Activated CD8-positive, alpha-beta memory T cell treated with anti-CD3 and anti-CD28 coated beads for 1 hour (primary cell): ENCODE data around the gene SFXN1.
A peak's percentile ranks its signal among the peaks of the same experiment; 100 is the strongest.
"Not testable (repeated sequence)": the region's sequence is repeated elsewhere in the genome, so short reads cannot be mapped to it uniquely, and the experiment has no call there.

Source experiments
- DNase-seq, 2 donors: peaks; one replicate each; pipeline ENCODE4 v3.0.0-alpha.2; 2020; ENCODE audit warnings: low read depth in 1 of 2; ENCODE audit errors: extremely low read depth in 1 of 2

Gene SFXN1

GRCh38 chr5:175493260-175493659 is 14.9 kb downstream of the SFXN1 start:
- DNase-seq, result no peak

GRCh38 chr5:175493726-175494125 is 15.4 kb downstream of the SFXN1 start:
- DNase-seq, result no peak

DNA sequence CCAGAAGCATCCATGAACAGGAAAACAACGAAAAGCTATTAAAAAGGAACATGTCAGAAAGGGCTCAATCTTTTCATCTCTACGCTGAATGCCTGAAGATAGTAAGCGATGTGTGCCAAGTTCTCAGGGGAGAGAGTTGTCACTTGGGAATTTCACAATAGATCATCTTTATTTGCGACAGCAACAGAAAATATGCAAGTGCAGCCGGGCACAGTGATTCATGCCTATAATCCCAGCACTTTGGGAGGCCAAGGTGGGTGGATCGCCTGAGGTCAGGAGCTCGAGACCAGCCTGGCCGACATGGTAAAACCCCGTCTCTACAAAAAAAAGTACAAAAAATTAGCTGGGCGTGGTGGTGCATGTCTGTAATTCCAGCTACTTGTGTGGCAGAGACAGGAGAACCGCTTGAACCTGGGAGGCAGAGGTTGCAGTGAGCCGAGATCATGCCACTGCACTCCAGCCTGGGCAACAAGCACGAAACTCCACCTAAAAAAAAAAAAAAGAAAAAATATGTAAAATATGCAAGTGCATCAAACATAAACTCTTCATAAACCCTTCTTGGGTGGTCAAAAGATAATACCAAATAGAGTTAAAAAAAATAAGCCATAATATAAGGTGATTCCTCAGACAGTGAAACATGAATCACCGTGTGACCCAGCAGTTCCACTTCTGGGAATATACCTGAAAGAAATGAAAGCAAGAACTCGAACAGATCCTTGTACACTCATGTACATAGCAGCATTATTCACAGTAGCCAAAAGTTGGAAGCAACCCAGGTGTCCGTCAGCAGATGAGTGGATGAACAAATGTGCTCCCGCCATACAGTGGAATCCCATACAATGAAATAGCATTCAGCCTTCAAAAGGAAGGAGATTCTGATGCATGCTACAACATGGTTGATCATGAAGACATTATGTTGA is 16.2 kb downstream of the SFXN1 start:
- no peak for DNase-seq

DNA sequence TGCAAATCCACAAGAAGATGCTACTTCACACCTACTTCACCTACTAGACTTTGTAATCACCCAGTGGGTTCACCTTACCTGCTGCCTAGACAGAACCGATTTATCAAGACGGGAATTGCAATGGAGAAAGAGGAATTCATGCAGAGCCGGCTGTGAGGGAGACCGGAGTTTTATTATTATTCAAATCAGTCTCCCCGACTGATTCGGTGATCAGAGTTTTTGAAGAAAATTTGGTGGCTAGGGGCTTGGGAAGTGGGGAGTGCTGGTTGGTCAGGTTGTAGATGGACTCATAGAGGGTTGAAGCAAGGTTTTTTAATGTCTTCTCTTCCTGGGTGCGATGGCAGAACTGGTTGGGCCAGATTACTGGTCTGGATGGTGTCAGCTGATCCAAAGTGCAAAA is 23.4 kb downstream of the SFXN1 start:
- DNase-seq, result no peak

- peak in 1 of 2 donors; percentile 16 for DNase-seq
Measured at GRCh38 chr5:175507671-175508070, 29.3 kb downstream of the SFXN1 start.

GRCh38 chr5:175508896-175509295 is 30.5 kb downstream of the SFXN1 start:
- DNase-seq, result no peak

DNA sequence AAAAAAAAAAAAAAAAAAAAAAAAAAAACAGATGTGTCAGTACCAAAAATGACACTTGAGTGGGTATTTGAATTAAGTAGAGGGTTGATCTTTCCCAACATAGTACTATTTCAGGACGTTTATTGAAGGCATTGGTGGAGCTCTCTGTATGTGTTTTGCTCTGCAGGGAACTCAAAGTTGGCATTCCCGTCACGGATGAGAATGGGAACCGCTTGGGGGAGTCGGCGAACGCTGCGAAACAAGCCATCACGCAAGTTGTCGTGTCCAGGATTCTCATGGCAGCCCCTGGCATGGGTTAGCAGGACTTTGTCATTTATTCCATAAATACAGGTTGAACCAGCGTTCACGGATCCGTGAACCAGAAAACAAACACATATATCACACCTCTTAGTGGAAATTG is 34.9 kb downstream of the SFXN1 start:
- DNase-seq, result no peak

DNA sequence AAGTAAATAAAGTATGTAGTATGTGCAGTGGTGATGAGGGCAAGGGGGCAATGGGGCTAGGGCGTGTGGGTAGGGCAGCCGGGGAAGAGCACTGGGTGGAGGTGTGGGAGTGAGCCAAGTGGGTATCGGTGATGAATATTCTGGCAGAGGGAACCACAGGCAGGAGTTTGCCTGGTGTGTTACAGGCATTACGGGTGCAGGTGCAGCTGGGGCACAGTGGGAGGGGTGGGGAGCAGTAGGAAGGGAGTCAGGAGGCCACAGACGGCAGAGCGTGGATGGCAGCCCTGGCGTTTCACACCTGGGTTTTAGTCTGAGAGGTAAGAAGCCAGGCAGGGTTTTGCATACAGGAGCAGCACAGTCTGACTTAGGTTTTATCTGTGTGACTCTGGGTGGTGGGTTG is 35.4 kb downstream of the SFXN1 start:
- DNase-seq, result no peak

DNA sequence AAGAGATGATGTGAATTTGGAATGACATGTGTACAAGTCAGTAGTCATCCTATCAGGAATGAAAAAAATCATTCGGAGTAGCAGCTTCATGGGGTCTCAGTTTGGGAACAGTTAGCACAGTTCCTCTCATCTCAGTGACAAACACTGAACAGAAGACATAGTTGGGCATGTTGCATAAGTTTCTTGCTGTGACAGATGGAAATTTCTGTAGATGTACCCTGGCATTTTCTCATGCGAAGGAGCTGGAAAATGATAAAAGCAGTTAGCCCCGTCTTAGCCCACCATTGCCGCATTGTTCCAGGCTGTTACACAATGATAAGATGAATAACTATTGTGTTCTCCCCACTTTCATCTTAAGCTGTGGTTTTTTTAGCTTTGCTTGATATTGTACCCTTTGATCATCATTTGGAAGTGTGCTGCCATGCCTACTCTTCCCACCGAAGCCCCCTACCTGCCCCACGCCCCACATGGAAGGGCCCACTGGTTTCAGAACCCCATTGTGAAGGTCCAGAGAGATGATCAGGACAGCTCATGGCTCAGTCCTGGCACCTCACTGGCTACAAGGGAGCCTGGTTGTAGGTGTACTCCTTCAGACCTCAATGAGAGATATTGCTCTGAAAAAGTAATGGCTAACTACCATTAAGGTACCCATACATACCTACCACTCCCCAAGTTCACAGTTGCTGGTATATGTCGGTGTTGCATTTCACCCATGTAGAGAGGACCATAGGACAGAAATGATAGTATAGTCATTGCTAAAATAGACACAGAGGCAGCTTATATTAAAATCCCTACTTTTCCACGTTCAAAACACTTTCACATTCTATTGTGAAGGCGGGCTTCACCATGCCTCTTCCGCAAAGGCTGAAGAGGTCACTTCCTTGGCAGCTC is 38.8 kb downstream of the SFXN1 start:
- DNase-seq, result no peak

GRCh38 chr5:175517824-175518450 is 39.6 kb downstream of the SFXN1 start:
- peak; percentile 54 to 60 for DNase-seq

GRCh38 chr5:175519006-175519405 is 40.6 kb downstream of the SFXN1 start:
- DNase-seq, result no peak

DNA sequence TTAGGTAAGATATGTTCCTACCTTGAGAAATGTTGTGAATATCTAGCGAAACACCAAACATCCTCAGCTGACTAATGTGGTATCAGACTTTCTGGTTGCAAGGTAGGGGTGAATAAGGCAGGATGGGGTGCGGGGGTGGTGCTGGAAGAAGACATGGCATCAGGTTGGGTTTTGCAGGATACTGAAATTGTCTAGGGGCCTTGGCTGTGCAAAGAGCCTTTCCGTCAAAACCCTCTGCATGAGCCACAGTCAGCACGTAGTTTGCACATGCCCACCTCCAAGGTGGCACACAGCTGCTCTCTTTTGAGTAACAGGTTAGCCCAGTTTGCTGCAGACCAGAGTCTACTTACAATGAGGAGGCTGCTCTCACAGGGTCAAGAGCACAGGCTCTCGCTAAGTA is 42.0 kb downstream of the SFXN1 start:
- no peak for DNase-seq

GRCh38 chr5:175520873-175521272 is 42.5 kb downstream of the SFXN1 start:
- no peak for DNase-seq

DNA sequence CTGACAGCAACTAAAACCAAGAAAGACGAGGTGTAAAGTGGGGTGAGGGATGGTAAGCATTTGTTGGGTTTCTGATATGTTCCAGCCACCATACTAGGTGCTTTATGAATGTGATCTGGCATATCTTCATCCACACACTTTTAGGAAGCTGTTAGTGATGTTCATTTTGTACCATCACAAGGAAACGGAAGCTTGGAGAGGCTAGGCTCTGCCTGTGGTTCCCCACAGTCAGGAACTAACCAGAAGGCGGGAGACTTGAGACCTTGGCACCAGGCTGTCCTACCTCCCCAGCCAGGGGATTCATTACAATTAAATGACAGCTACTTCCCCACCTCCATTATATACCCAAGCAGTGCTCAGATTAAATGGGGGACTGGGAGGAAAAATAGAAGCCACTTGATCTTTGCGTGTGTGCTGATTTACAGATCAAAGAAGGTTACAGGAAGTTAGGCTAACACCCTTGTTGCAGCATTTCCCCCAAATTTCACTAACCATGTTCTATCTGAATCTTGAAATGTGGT is 43.0 kb downstream of the SFXN1 start:
- DNase-seq, result no peak

GRCh38 chr5:175523292-175523691 is 44.9 kb downstream of the SFXN1 start:
- DNase-seq, result no peak

DNA sequence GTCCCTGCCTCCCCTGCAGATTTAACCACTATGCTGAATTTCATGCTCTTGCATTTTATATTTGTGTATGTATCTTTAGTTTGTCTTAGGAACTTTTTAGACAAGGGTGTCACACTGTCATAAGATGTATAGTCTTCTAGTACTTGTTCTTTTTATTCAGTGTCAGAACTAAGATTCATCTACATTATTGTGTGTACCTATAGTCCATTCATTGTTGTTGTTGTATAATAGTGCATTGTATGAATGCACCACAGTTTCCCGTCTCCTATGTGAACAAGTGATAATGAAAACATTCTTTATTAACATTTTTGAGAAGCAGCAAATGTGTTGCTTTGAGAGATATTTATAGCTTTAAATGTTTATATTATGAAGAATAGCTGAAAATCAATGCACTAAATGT is 45.9 kb downstream of the SFXN1 start:
- DNase-seq, result no peak

DNA sequence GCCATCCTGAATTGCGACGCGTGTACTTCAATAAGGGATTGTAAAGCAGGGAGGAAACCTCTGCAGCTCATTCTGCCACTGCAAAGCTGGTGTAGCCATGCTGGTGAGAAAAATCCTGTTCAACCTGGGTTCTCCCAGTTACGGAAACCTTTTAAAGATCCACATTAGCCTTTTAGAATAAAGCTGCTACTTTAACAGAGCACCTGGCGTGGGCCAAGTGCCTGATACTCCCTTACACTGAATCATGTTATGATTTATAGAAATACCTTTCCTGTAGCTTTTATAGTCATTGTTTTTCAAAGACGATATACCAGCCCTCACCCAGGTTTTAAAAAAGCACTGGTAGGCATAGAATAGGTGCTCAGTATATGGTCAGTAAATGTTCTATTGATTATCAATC is 48.3 kb downstream of the SFXN1 start:
- no peak for DNase-seq

GRCh38 chr5:175531361-175531760 is 53.0 kb downstream of the SFXN1 start:
- no peak for DNase-seq

- peak; percentile 57 to 69 for DNase-seq
Measured at GRCh38 chr5:175534070-175534932, 55.9 kb downstream of the SFXN1 start.

DNA sequence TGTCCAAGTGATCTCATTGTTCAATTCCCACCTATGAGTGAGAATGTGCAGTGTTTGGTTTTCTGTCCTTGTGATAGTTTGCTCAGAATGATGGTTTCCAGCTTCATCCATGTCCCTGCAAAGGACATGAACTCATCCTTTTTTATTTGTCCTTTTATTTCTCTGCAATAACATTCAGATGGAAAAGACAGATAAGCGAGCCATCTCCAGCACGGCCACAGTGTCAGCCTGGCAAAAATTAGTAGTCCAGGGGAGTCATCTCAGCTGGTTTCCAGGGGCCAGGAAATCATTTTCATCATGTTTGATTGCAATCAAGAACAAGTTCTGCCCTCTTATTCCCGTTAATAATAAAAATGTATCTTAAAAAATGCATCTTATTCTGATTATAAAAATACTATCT is 57.0 kb downstream of the SFXN1 start:
- DNase-seq, result not testable (repeated sequence)
